Neuronal stem cell (in vitro differentiated cells): ENCODE data around the gene SORBS1.

ENCODE experiments used
- DNase-seq: peaks from one replicate; pipeline ENCODE4 v3.0.0-alpha.2; 2013; ENCODE audit warnings: low spot score
- H2AFZ ChIP-seq: one replicate; pipeline ENCODE4 v1.6.1; 2013; ENCODE audit warnings: mild to moderate bottlenecking, low read length, inconsistent platforms
- H2AK5ac ChIP-seq: 2 replicates; pipeline ENCODE4 v1.6.1; 2013; ENCODE audit warnings: low read depth, mild to moderate bottlenecking, inconsistent platforms, low read length, moderate library complexity, mixed read lengths
- H2BK120ac ChIP-seq: 2 replicates; pipeline ENCODE4 v1.6.1; 2013; ENCODE audit warnings: low read depth, mild to moderate bottlenecking, inconsistent platforms, low read length, moderate library complexity, mixed read lengths
- H2BK12ac ChIP-seq: one replicate; pipeline ENCODE4 v1.6.1; 2013; ENCODE audit warnings: low read length, inconsistent platforms
- H2BK15ac ChIP-seq: 2 replicates; pipeline ENCODE4 v1.6.1; 2013; ENCODE audit warnings: mild to moderate bottlenecking, low read length, inconsistent platforms, mixed read lengths
- H2BK5ac ChIP-seq: one replicate; pipeline ENCODE4 v1.6.1; 2013; ENCODE audit warnings: inconsistent platforms, mild to moderate bottlenecking, low read length, moderate library complexity
- H3K14ac ChIP-seq: one replicate; pipeline ENCODE4 v1.6.1; 2013; ENCODE audit warnings: low read length, inconsistent platforms
- H3K18ac ChIP-seq: 2 replicates; pipeline ENCODE4 v1.6.1; 2013; ENCODE audit warnings: low read length, inconsistent platforms
- H3K23ac ChIP-seq: 2 replicates; pipeline ENCODE4 v1.6.1; 2013; ENCODE audit warnings: low read depth, mild to moderate bottlenecking, mixed read lengths, low read length, inconsistent platforms; ENCODE audit not compliant: poor library complexity
- H3K27ac ChIP-seq: replicated peaks from 3 replicates; pipeline ENCODE4 v1.5.1; 2013; ENCODE audit warnings: low read length, inconsistent platforms
- H3K27me3 ChIP-seq, 3 experiments: 2 replicates each; pipeline ENCODE4 v1.6.1; 2013; ENCODE audit warnings: low read length in 3 of 3, mild to moderate bottlenecking in 2 of 3, inconsistent platforms in 1 of 3, low read depth in 1 of 3, mixed read lengths in 1 of 3, moderate library complexity in 1 of 3; ENCODE audit not compliant: control insufficient read depth in 3 of 3, insufficient read depth in 3 of 3
- H3K36me3 ChIP-seq, 2 donors: replicated peaks in 1 of 2; 2 replicates each; pipeline ENCODE4 v1.6.1; 2013; ENCODE audit warnings: low read length in 2 of 2; ENCODE audit not compliant: control insufficient read depth in 2 of 2, insufficient read depth in 2 of 2
- H3K4ac ChIP-seq: 2 replicates; pipeline ENCODE4 v1.6.1; 2013; ENCODE audit warnings: inconsistent platforms, mild to moderate bottlenecking, low read length, moderate library complexity
- H3K4me1 ChIP-seq, 2 donors: 1 replicate in 1 of 2; 2 replicates in 1 of 2; pipeline ENCODE4 v1.6.1; 2013; ENCODE audit warnings: low read length in 2 of 2, low read depth in 1 of 2; ENCODE audit not compliant: control insufficient read depth in 2 of 2, insufficient read depth in 1 of 2
- H3K4me2 ChIP-seq: one replicate; pipeline ENCODE4 v1.6.1; 2013; ENCODE audit warnings: mild to moderate bottlenecking, low read length, inconsistent platforms; ENCODE audit not compliant: insufficient read depth, poor library complexity, severe bottlenecking
- H3K4me3 ChIP-seq, 2 donors: 2 replicates each; pipeline ENCODE4 v1.5.1; 2013; ENCODE audit warnings: low read length in 2 of 2, mild to moderate bottlenecking in 2 of 2, inconsistent platforms in 1 of 2, moderate library complexity in 1 of 2
- H3K79me1 ChIP-seq: one replicate; pipeline ENCODE4 v1.6.1; 2013; ENCODE audit warnings: low read depth, mild to moderate bottlenecking, inconsistent platforms, low read length, moderate library complexity
- H3K9ac ChIP-seq: one replicate; pipeline ENCODE4 v1.6.1; 2013; ENCODE audit warnings: mild to moderate bottlenecking, low read depth, low read length, inconsistent platforms; ENCODE audit not compliant: poor library complexity
- H3K9me3 ChIP-seq, 2 donors: replicated peaks in 1 of 2; 2 replicates each; pipeline versions ENCODE3 to v1.6.1; 2013; ENCODE audit warnings: low read length in 2 of 2, mild to moderate bottlenecking in 2 of 2, inconsistent platforms in 1 of 2, low read depth in 1 of 2, mixed read lengths in 1 of 2, moderate library complexity in 1 of 2; ENCODE audit not compliant: control insufficient read depth in 2 of 2, insufficient read depth in 1 of 2
- H4K8ac ChIP-seq: one replicate; pipeline ENCODE4 v1.6.1; 2013; ENCODE audit warnings: low read depth, mild to moderate bottlenecking, inconsistent platforms, low read length, moderate library complexity
- H4K91ac ChIP-seq: one replicate; pipeline ENCODE4 v1.6.1; 2013; ENCODE audit warnings: low read length, low read depth, mild to moderate bottlenecking, inconsistent platforms; ENCODE audit not compliant: poor library complexity
- WGBS, 2 donors: extraction: QIAGEN DNeasy Blood & Tissue Kit; methylation state at CpG; one replicate each; pipeline ENCODE4 v1.1.7; 2013; ENCODE audit warnings: missing lambda C conversion rate in 2 of 2, mixed read lengths in 1 of 2; ENCODE audit not compliant: insufficient read length in 2 of 2, insufficient replicate concordance in 1 of 2; ENCODE audit errors: extremely low coverage in 2 of 2; 5-methylcytosine and 5-hydroxymethylcytosine counted together

The SORBS1 gene

DNA sequence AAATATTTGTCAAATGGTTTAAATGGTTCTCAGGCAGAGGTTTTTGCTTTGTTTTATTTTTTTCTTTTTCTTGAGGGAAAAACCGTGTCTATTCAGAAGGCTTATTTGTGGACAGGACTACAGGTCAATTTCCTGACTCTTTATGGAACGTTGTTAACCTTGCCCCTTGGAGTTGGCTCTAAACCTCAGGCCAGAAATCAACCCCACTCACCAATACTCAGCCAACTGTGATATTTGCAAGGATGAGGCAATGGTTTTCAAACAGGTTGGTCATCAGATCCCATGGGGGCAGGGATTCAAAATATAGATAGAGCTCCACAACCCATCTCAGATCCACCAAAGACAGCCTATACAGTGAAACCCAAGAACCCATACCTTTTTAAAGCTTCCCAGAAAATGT is 280.5 kb downstream of the SORBS1 start:
- WGBS, 2 donors: no CpG with 5 or more reads among the region's 2 CpGs
- Histone ChIP-seq H3K18ac (no peak overlapping the region), H3K36me3 (no peaks in the 10 kb centered on the region), H2AFZ (no peak overlapping the region), H3K4me3 (no peak overlapping the region), H3K4ac (no peak overlapping the region), H3K9ac (no peak overlapping the region), H3K27ac (no peak overlapping the region), H3K14ac (no peak overlapping the region), H2BK5ac (no peak overlapping the region), H2AK5ac (no peak overlapping the region), H3K9me3 (no peaks in the 10 kb centered on the region), H2BK12ac (no peak overlapping the region), H3K23ac (no peak overlapping the region), H4K8ac (no peak overlapping the region), H3K79me1 (no peaks in the 10 kb centered on the region), H3K27me3 (peaks cover 0 to 15% (median 0%) of the 10 kb centered on the region in 3 experiments), H2BK15ac (no peak overlapping the region), H3K4me1 (peaks cover 0 to 7% of the 10 kb centered on the region in 2 donors), H3K4me2 (no peak overlapping the region), H2BK120ac (no peak overlapping the region), H4K91ac (no peak overlapping the region)
- DNase-seq: no peak

DNA sequence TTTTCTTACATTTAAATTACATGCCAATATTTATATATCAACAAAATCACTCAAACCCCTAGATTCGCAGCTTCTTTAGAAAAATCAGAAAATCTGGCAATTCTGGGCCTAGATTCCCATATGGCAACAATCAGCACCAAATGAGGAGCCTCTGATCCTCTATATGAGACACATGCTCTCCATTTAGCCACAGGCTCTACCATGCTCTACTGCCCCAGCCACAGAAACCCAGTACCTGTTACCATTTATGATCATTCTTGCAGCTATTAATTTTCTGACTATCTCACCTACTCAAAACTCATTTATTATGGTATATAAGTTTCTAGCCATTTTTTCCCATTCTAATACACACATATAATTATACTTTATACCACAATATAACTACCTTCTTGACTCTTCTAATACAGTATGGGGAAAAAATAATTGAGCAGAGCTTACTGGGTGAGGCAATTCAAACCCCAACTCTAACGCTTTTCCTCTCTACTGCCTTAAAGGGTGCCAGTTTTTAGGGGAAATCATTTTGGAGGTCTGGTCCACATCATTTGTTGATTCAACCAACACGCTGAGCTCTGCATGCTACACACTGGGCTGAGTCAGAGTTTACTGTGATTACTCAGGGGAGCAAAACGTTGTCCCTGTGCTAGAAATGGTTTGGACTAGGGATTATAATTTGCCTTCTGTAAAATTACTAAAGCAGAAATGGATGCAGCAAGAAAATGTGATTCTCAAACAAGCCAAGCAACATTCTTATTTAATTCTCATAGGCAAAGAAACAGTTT is 281.9 kb downstream of the SORBS1 start:
- Histone ChIP-seq H2BK12ac (no peak overlapping the region), H3K4me3 (no peak overlapping the region), H2AK5ac (no peak overlapping the region), H3K4me1 (peaks cover 0 to 7% of the 10 kb centered on the region in 2 donors), H3K18ac (no peak overlapping the region), H4K8ac (no peak overlapping the region), H3K9ac (no peak overlapping the region), H3K27ac (no peak overlapping the region), H3K4ac (no peak overlapping the region), H3K4me2 (no peak overlapping the region), H3K14ac (no peak overlapping the region), H2BK120ac (no peak overlapping the region), H3K9me3 (no peaks in the 10 kb centered on the region), H3K79me1 (no peaks in the 10 kb centered on the region), H3K36me3 (no peaks in the 10 kb centered on the region), H4K91ac (no peak overlapping the region), H2BK15ac (no peak overlapping the region), H3K27me3 (peaks cover 0 to 7% (median 0%) of the 10 kb centered on the region in 3 experiments), H2AFZ (no peak overlapping the region), H2BK5ac (no peak overlapping the region), H3K23ac (no peak overlapping the region)
- WGBS, 2 donors: no CpG with 5 or more reads among the region's 4 CpGs
- DNase-seq: no peak

DNA sequence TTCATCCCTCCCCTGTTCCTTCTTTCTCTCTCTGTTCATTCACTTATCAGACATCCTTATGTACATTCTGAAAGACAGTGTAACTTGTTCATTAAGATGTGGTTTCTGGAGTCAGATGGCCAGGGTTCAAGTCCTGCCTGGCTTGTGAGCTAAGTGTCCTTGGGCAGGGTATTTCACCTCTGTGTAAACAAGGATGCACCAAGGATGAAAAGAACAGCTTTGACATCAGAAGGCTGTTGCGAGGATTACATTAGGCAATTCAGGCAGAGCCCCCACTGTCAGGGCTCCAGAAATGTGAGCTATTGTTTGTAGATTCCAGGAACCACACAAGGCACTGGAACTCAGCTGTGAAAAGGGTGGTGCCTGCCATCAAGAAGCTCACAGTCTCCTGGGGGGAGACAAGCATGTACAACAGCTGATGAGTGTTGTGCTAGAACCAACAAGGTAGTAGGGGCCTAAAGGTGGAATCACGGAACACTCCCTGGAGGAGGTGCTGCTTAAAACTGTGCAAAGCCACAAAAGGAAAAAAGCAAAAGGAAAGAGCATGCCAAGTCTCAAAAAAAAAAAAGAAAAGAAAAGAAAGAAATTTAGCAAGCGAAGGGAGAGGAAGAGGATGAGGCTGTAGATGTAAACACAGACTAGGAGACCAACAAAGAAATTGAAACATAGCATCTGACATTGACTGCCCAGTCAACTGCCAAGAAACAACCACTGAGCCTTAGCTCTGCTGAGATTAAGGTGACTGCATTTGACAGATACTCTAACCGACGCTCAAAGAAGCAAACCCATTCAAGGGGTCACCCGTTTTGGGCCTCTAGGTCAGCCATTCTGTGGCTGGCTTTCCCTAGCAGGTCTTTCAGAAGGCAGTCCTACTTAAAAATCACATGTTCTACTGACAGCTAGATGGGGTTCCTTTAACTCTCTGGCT is 282.8 kb downstream of the SORBS1 start:
- no peak overlapping the region for H3K23ac ChIP-seq
- H3K4ac ChIP-seq: no peak overlapping the region
- H3K18ac ChIP-seq: no peak overlapping the region
- H3K14ac ChIP-seq: no peak overlapping the region
- no peaks in the 10 kb centered on the region for H3K79me1 ChIP-seq
- H2BK12ac ChIP-seq: no peak overlapping the region
- H2AFZ ChIP-seq: no peak overlapping the region
- no peaks in the 10 kb centered on the region for H3K9me3 ChIP-seq
- no peaks in the 10 kb centered on the region for H3K36me3 ChIP-seq
- DNase-seq: no peak
- no peak overlapping the region for H3K4me3 ChIP-seq
- H2BK15ac ChIP-seq: no peak overlapping the region
- no peak overlapping the region for H4K91ac ChIP-seq
- H3K4me2 ChIP-seq: no peak overlapping the region
- H3K27ac ChIP-seq: no peak overlapping the region
- peaks cover 0 to 7% (median 0%) of the 10 kb centered on the region in 3 experiments for H3K27me3 ChIP-seq
- no peak overlapping the region for H3K9ac ChIP-seq
- WGBS, 2 donors: no CpG with 5 or more reads among the region's 6 CpGs
- H2AK5ac ChIP-seq: no peak overlapping the region
- H4K8ac ChIP-seq: no peak overlapping the region
- H2BK5ac ChIP-seq: no peak overlapping the region
- H3K4me1 ChIP-seq: peaks cover 0 to 9% of the 10 kb centered on the region in 2 donors
- no peak overlapping the region for H2BK120ac ChIP-seq

DNA sequence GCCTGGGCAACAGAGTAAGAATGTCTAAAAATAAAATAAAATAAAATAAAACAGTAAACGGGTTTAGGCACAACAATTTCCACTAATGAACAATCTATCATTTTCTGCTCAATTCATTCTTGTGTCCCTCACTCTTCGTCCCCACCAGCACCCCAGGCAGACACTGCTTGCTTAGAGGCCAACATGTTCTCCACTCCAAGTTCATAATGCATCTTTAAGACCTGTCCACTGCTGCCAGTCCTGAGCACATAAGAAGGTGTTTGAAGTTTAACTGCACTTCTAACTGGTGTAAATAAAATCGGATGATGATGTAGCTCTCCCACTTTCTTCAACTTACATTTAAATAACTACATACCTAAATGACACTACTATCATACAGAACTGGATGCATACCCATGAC is 283.6 kb downstream of the SORBS1 start:
- no peak overlapping the region for H3K18ac ChIP-seq
- no peak overlapping the region for H3K27ac ChIP-seq
- H2BK120ac ChIP-seq: no peak overlapping the region
- H3K36me3 ChIP-seq: no peaks in the 10 kb centered on the region
- H2BK12ac ChIP-seq: no peak overlapping the region
- no peak overlapping the region for H2BK15ac ChIP-seq
- H2AK5ac ChIP-seq: no peak overlapping the region
- H3K4me3 ChIP-seq: no peak overlapping the region
- H3K9ac ChIP-seq: no peak overlapping the region
- no peak overlapping the region for H2BK5ac ChIP-seq
- H3K23ac ChIP-seq: no peak overlapping the region
- H4K8ac ChIP-seq: no peak overlapping the region
- no CpG with 5 or more reads among the region's 3 CpGs for WGBS, 2 donors
- H3K4me1 ChIP-seq: peaks cover 0 to 9% of the 10 kb centered on the region in 2 donors
- no peak overlapping the region for H4K91ac ChIP-seq
- H3K79me1 ChIP-seq: no peaks in the 10 kb centered on the region
- H3K27me3 ChIP-seq: peaks cover 0 to 7% (median 0%) of the 10 kb centered on the region in 3 experiments
- H3K14ac ChIP-seq: no peak overlapping the region
- H3K4ac ChIP-seq: no peak overlapping the region
- H3K4me2 ChIP-seq: no peak overlapping the region
- DNase-seq: no peak
- H2AFZ ChIP-seq: no peak overlapping the region
- no peaks in the 10 kb centered on the region for H3K9me3 ChIP-seq
